SU-DHL-6 (cell line): ENCODE data around the gene GIMAP1.

Source experiments
- H2AFZ ChIP-seq: fragments of 200-600 bp; sonication (generic); 2 replicates; pipeline ENCODE4 v1.6.1; 2014; ENCODE audit warnings: low read depth, mild to moderate bottlenecking, moderate library complexity, mixed read lengths, antibody characterized with exemption, low read length; ENCODE audit not compliant: severe bottlenecking
- H3F3A ChIP-seq: fragments of 200-600 bp; shearing (Covaris generic); 2 replicates; pipeline ENCODE4 v1.6.0; 2016; ENCODE audit warnings: antibody characterized with exemption, mild to moderate bottlenecking; ENCODE audit not compliant: insufficient read depth
- H3K27ac ChIP-seq: fragments of 200-600 bp; sonication (generic); 2 replicates; pipeline ENCODE4 v1.5.1; 2016; ENCODE audit warnings: low read depth, mild to moderate bottlenecking, low read length, moderate library complexity, mixed read lengths
- H3K27me3 ChIP-seq: fragments of 200-600 bp; sonication (generic), shearing (Covaris generic); 2 replicates; pipeline ENCODE4 v1.6.0; 2014; ENCODE audit warnings: mild to moderate bottlenecking, low read length
- H3K36me3 ChIP-seq: fragments of 200-600 bp; sonication (generic); 2 replicates; pipeline ENCODE4 v1.6.1; 2014; ENCODE audit warnings: mild to moderate bottlenecking, low read length, mixed read lengths
- H3K4me2 ChIP-seq: fragments of 300-600, 200-600 bp; shearing (Covaris generic), sonication (generic); 2 replicates; pipeline ENCODE4 v1.6.0; 2014; ENCODE audit warnings: low read length, low read depth, mild to moderate bottlenecking; ENCODE audit not compliant: poor library complexity, severe bottlenecking
- H3K4me3 ChIP-seq: fragments of 200-600 bp; sonication (generic); 2 replicates; pipeline ENCODE4 v1.5.1; 2014; ENCODE audit warnings: antibody characterized with exemption, low read length, mild to moderate bottlenecking, mixed read lengths; ENCODE audit not compliant: insufficient read depth, poor library complexity, severe bottlenecking
- H3K79me2 ChIP-seq: fragments of 200-600 bp; sonication (generic); 2 replicates; pipeline ENCODE4 v1.6.1; 2014; ENCODE audit warnings: mild to moderate bottlenecking, low read length, moderate library complexity; ENCODE audit not compliant: insufficient read depth
- H3K9ac ChIP-seq: fragments of 200-600 bp; sonication (generic); 2 replicates; pipeline ENCODE4 v1.7.0; 2014; ENCODE audit warnings: mild to moderate bottlenecking, low read length
- H3K9me2 ChIP-seq: fragments of 200-600 bp; sonication (generic); replicated peaks from 2 replicates; pipeline ENCODE4 v1.6.1; 2014; ENCODE audit warnings: low read length; ENCODE audit not compliant: insufficient read depth
- H3K9me3 ChIP-seq: fragments of 200-600 bp; sonication (generic); 2 replicates; pipeline ENCODE4 v1.6.1; 2014; ENCODE audit warnings: low read length, mixed read lengths; ENCODE audit not compliant: insufficient read depth
- H4K20me1 ChIP-seq: fragments of 200-600 bp; sonication (generic); 2 replicates; pipeline ENCODE4 v1.6.1; 2014; ENCODE audit warnings: low read depth, mild to moderate bottlenecking, antibody characterized with exemption, low read length, moderate library complexity, mixed read lengths
- EZH2phosphoT487 ChIP-seq: fragments of 200-600 bp; sonication (generic), shearing (Covaris generic); conservative IDR thresholded peaks from 2 replicates; pipeline ENCODE4 v1.6.1; 2018; ENCODE audit warnings: mild to moderate bottlenecking, antibody characterized with exemption, low read length, moderate library complexity, mixed read lengths
- TF ChIP-seq, protein P1 (sequence below): fragments of 200-600 bp; sonication (generic); IDR thresholded peaks from one replicate; pipeline ENCODE4 v1.5.1; 2017; ENCODE audit warnings: antibody characterized with exemption, mild to moderate bottlenecking, low read length, moderate library complexity; ENCODE audit not compliant: insufficient read depth, poor library complexity, severe bottlenecking

Gene GIMAP1

DNA sequence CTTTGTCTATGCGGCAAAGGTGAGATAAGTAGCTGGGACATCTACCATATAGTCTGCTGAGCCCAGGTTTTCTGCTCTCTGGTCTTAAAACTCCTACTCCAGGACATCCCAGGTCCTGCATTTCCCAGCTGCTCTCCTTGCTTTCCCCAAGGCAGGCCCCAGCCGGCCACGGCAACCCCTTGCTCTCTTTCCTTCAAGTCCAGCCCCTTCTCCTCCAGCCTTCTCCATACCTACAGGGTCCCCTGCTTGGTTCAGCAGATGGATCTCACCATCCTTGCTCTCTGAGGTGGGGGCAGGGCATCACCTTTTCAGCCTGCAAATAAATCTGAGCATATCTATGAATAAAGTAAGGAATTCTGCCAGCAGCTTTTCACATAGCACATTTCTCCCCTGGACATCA, 29.5 kb downstream of the GIMAP1 start:
- no peak overlapping the region for H3K9ac ChIP-seq
- no peaks in the 10 kb centered on the region for H3F3A ChIP-seq
- H3K27me3 ChIP-seq: no peaks in the 10 kb centered on the region
- H3K36me3 ChIP-seq: no peaks in the 10 kb centered on the region
- TF ChIP-seq, protein P1, sequence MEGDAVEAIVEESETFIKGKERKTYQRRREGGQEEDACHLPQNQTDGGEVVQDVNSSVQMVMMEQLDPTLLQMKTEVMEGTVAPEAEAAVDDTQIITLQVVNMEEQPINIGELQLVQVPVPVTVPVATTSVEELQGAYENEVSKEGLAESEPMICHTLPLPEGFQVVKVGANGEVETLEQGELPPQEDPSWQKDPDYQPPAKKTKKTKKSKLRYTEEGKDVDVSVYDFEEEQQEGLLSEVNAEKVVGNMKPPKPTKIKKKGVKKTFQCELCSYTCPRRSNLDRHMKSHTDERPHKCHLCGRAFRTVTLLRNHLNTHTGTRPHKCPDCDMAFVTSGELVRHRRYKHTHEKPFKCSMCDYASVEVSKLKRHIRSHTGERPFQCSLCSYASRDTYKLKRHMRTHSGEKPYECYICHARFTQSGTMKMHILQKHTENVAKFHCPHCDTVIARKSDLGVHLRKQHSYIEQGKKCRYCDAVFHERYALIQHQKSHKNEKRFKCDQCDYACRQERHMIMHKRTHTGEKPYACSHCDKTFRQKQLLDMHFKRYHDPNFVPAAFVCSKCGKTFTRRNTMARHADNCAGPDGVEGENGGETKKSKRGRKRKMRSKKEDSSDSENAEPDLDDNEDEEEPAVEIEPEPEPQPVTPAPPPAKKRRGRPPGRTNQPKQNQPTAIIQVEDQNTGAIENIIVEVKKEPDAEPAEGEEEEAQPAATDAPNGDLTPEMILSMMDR: no peak
- TF ChIP-seq EZH2phosphoT487: no peak
- no peak overlapping the region for H3K4me3 ChIP-seq
- no peaks in the 10 kb centered on the region for H3K79me2 ChIP-seq
- H3K4me2 ChIP-seq: no peak overlapping the region
- H3K9me2 ChIP-seq: no peaks in the 10 kb centered on the region
- H4K20me1 ChIP-seq: no peaks in the 10 kb centered on the region
- no peak overlapping the region for H3K27ac ChIP-seq
- H3K9me3 ChIP-seq: no peaks in the 10 kb centered on the region
- H2AFZ ChIP-seq: no peak overlapping the region

DNA sequence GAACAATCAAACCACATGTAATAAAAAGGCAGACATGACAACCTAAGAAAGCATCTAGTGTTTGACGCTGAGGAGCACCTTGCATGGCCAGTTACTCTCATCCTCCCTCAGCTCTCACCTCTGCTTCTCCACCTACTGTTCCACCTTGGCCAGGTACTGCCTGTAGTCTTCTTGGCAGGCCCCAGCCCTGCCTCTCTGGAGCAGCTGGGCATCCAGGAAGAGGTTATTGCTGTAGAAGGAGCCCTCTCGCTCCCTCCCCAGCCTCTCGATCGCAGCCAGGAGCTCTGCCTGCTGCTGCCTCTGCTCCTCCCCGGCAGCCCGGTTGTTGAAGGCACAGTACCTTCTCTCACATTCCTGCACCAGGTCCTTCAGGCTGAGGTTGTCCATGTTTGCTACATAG, 30.5 kb downstream of the GIMAP1 start:
- H3K4me3 ChIP-seq: no peak overlapping the region
- H2AFZ ChIP-seq: no peak overlapping the region
- TF ChIP-seq EZH2phosphoT487: no peak
- TF ChIP-seq, protein P1: no peak
- no peak overlapping the region for H3K4me2 ChIP-seq
- H3K79me2 ChIP-seq: no peaks in the 10 kb centered on the region
- no peak overlapping the region for H3K27ac ChIP-seq
- no peak overlapping the region for H3K9ac ChIP-seq
- no peaks in the 10 kb centered on the region for H3K36me3 ChIP-seq
- no peaks in the 10 kb centered on the region for H3K27me3 ChIP-seq
- no peaks in the 10 kb centered on the region for H3K9me3 ChIP-seq
- no peaks in the 10 kb centered on the region for H3F3A ChIP-seq
- H3K9me2 ChIP-seq: no peaks in the 10 kb centered on the region
- H4K20me1 ChIP-seq: no peaks in the 10 kb centered on the region

DNA sequence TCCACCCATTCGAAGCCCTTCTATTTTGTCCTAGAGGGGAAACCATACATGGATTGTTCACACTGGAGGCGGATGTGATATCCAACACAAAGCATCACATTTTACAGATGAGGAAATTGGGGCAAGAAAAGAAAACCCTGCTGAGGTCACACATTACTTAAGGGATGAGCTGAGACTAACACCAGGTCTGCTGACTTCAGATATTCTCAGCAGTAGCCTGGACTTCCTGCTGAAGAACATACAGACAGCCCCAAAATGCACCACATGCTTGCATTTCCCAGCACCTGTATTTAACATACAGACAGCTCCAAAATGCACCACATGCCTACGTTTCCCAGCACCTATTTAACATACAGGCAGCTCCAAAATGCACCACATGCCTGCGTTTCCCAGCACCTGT, 32.0 kb downstream of the GIMAP1 start:
- Histone ChIP-seq H3K4me2 (no peak overlapping the region), H4K20me1 (no peaks in the 10 kb centered on the region), H3K9me3 (no peaks in the 10 kb centered on the region), H3K27ac (no peak overlapping the region), H3K36me3 (no peaks in the 10 kb centered on the region), H3K79me2 (no peaks in the 10 kb centered on the region), H3K9ac (no peak overlapping the region), H2AFZ (no peak overlapping the region), H3K27me3 (no peaks in the 10 kb centered on the region), H3K4me3 (no peak overlapping the region), H3F3A (no peaks in the 10 kb centered on the region), H3K9me2 (no peaks in the 10 kb centered on the region)
- no peak for TF ChIP-seq EZH2phosphoT487
- TF ChIP-seq, protein P1: no peak

DNA sequence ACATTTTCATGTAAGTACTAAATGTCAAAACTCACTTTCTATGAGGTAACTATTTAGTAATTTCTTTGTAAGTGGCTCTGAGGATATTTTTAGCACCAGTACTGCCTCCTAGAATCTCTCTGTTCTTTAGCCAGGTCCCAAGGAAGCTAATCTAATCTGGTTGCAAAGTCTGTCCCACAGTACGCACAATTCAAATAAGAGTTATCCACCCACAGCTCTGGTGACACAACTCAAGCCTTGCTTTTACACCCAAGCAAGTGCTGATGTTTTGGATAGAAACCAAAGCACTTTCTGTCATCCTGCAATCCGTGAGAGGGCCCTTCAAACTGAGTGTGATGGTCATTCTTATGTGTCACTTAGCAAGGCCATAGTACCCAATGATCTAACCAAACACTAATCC, 35.3 kb downstream of the GIMAP1 start:
- no peak overlapping the region for H2AFZ ChIP-seq
- H3K36me3 ChIP-seq: no peaks in the 10 kb centered on the region
- no peaks in the 10 kb centered on the region for H3F3A ChIP-seq
- no peak overlapping the region for H3K4me2 ChIP-seq
- TF ChIP-seq, protein P1: no peak
- no peak for TF ChIP-seq EZH2phosphoT487
- no peaks in the 10 kb centered on the region for H3K9me2 ChIP-seq
- H3K9ac ChIP-seq: no peak overlapping the region
- no peaks in the 10 kb centered on the region for H3K79me2 ChIP-seq
- H3K27ac ChIP-seq: no peak overlapping the region
- no peaks in the 10 kb centered on the region for H3K9me3 ChIP-seq
- H3K4me3 ChIP-seq: no peak overlapping the region
- no peaks in the 10 kb centered on the region for H3K27me3 ChIP-seq
- H4K20me1 ChIP-seq: no peaks in the 10 kb centered on the region
